OCI-LY1 (cell line): Measurements from ENCODE around the gene PPM1E.
"Not testable (repeated sequence)": the region's sequence is repeated elsewhere in the genome, so short reads cannot be mapped to it uniquely, and the experiment has no call there.

Experiments used
- H2AFZ ChIP-seq: fragments of 200-600 bp; sonication (generic), shearing (Covaris generic); 2 replicates; pipeline ENCODE4 v1.6.0; 2014; ENCODE audit warnings: antibody characterized with exemption, mild to moderate bottlenecking, low read length
- H3F3A ChIP-seq: fragments of 200-600 bp; sonication (generic), shearing (Covaris generic); 2 replicates; pipeline ENCODE4 v1.6.0; 2014; ENCODE audit warnings: mild to moderate bottlenecking, antibody characterized with exemption, low read length, moderate library complexity; ENCODE audit not compliant: insufficient read depth
- H3K27ac ChIP-seq: fragments of 200-600 bp; sonication (generic); 2 replicates; pipeline ENCODE4 v1.5.1; 2014; ENCODE audit warnings: low read length, mixed run types, mild to moderate bottlenecking, low read depth; ENCODE audit not compliant: poor library complexity, severe bottlenecking
- H3K27me3 ChIP-seq: fragments of 200-600 bp; sonication (generic); 2 replicates; pipeline ENCODE4 v1.6.0; 2014; ENCODE audit warnings: antibody characterized with exemption, mild to moderate bottlenecking, low read length, moderate library complexity; ENCODE audit not compliant: insufficient read depth
- H3K36me3 ChIP-seq: fragments of 200-600 bp; sonication (generic); 2 replicates; pipeline ENCODE4 v1.6.1; 2014; ENCODE audit warnings: mild to moderate bottlenecking, antibody characterized with exemption, low read length, moderate library complexity, mixed read lengths; ENCODE audit not compliant: insufficient read depth
- H3K4me1 ChIP-seq: fragments of 200-600 bp; sonication (generic); 2 replicates; pipeline ENCODE4 v1.5.1; 2014; ENCODE audit warnings: mild to moderate bottlenecking, low read length, moderate library complexity; ENCODE audit not compliant: insufficient read depth, severe bottlenecking
- H3K4me2 ChIP-seq: fragments of 200-600 bp; sonication (generic), shearing (Covaris generic); 2 replicates; pipeline ENCODE4 v1.6.1; 2014; ENCODE audit warnings: low read length
- H3K4me3 ChIP-seq: fragments of 200-600 bp; sonication (generic); 2 replicates; pipeline ENCODE4 v1.5.1; 2014; ENCODE audit warnings: low read length, low read depth, mild to moderate bottlenecking, mixed read lengths; ENCODE audit not compliant: poor library complexity, severe bottlenecking
- H3K79me2 ChIP-seq: fragments of 200-600 bp; shearing (Covaris generic); 2 replicates; pipeline ENCODE4 v1.6.1; 2016; ENCODE audit warnings: mixed run types, low read length, mixed read lengths; ENCODE audit not compliant: insufficient read depth
- H3K9ac ChIP-seq: fragments of 200-600 bp; sonication (generic), shearing (Covaris generic); 2 replicates; pipeline ENCODE4 v1.6.1; 2014; ENCODE audit warnings: mild to moderate bottlenecking, low read length, mixed read lengths
- H3K9me2 ChIP-seq: fragments of 200-600 bp; sonication (generic), shearing (Covaris generic); 2 replicates; pipeline ENCODE4 v1.6.1; 2014; ENCODE audit warnings: low read depth, mild to moderate bottlenecking, low read length, mixed read lengths
- H3K9me3 ChIP-seq: fragments of 200-600 bp; shearing (Covaris generic); 2 replicates; pipeline ENCODE4 v1.6.1; 2014; ENCODE audit warnings: low read length, mixed read lengths
- H4K20me1 ChIP-seq: fragments of 200-600 bp; sonication (generic), shearing (Covaris generic); 2 replicates; pipeline ENCODE4 v1.6.0; 2016; ENCODE audit warnings: mild to moderate bottlenecking, low read length; ENCODE audit not compliant: insufficient read depth
- EZH2 ChIP-seq: fragments of 200-600 bp; sonication (generic), shearing (Covaris generic); IDR thresholded peaks from 2 replicates; pipeline ENCODE4 v1.8.0; 2017; ENCODE audit warnings: borderline replicate concordance, mixed run types, mild to moderate bottlenecking, antibody characterized with exemption, low read length, moderate library complexity, mixed read lengths
- TF ChIP-seq, protein P1 (sequence below): fragments of 200-600 bp; sonication (generic), shearing (Covaris generic); IDR thresholded peaks from 2 replicates; pipeline ENCODE4 v1.5.1; 2017; ENCODE audit warnings: mild to moderate bottlenecking, antibody characterized with exemption, low read length, moderate library complexity, mixed read lengths

PPM1E gene

DNA sequence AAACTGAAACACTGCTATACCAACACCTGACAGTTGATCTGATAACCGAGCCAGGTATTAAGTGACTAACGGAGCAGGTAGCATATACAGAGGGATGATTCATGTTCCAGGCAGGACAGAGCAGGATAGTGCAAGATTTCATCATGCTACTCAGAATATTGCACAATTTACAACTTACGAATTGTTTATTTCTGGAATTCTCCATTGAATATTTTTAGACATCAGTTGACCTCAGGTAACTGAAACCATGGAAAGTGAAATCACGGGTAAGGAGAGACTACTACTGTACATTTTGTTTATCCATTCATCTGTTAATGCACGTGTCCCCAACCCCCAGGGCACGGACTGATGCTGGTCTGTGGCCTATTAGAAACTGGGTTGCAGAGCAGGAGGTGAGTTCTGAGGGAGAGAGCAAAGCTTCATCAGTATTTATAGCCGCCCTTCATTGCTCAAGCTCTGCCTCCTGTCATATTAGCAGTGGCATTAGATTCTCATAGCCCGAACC lies 14.5 kb upstream of the PPM1E start:
- H4K20me1 ChIP-seq, result no peaks in the 10 kb centered on the region
- H3K4me3 ChIP-seq, result no peak overlapping the region
- H3K4me2 ChIP-seq, result no peak overlapping the region
- H3K4me1 ChIP-seq, result no peaks in the 10 kb centered on the region
- H2AFZ ChIP-seq, result no peak overlapping the region
- no peak overlapping the region for H3K27ac ChIP-seq
- TF ChIP-seq, protein P1, sequence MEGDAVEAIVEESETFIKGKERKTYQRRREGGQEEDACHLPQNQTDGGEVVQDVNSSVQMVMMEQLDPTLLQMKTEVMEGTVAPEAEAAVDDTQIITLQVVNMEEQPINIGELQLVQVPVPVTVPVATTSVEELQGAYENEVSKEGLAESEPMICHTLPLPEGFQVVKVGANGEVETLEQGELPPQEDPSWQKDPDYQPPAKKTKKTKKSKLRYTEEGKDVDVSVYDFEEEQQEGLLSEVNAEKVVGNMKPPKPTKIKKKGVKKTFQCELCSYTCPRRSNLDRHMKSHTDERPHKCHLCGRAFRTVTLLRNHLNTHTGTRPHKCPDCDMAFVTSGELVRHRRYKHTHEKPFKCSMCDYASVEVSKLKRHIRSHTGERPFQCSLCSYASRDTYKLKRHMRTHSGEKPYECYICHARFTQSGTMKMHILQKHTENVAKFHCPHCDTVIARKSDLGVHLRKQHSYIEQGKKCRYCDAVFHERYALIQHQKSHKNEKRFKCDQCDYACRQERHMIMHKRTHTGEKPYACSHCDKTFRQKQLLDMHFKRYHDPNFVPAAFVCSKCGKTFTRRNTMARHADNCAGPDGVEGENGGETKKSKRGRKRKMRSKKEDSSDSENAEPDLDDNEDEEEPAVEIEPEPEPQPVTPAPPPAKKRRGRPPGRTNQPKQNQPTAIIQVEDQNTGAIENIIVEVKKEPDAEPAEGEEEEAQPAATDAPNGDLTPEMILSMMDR, result no peak
- TF ChIP-seq EZH2, result no peak
- H3K9me2 ChIP-seq, result no peaks in the 10 kb centered on the region
- no peak overlapping the region for H3K9ac ChIP-seq
- H3K9me3 ChIP-seq, result no peaks in the 10 kb centered on the region
- no peaks in the 10 kb centered on the region for H3K27me3 ChIP-seq
- H3F3A ChIP-seq, result no peaks in the 10 kb centered on the region
- no peaks in the 10 kb centered on the region for H3K36me3 ChIP-seq
- no peaks in the 10 kb centered on the region for H3K79me2 ChIP-seq

DNA sequence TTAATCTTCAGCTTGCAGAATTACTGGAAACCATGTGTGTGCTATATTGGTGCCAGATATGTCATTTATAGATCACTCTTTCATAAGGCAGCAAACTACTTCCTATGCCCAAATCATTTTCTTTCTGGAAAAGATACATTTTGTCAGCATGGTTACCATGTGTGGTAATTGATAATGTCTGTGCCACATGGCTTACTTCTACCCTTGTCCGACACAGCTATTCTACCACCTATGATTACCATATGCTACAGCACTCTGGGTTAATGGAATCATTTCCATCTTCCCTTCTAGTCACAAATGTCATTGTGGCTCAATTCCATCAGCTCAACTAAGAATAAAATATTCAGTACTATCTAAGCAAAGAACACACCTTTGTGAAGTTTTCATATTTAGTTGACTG lies 8.0 kb upstream of the PPM1E start:
- H3K9me2 ChIP-seq, result no peaks in the 10 kb centered on the region
- H2AFZ ChIP-seq, result no peak overlapping the region
- H3K27ac ChIP-seq, result no peak overlapping the region
- no peaks in the 10 kb centered on the region for H3K36me3 ChIP-seq
- no peak for TF ChIP-seq EZH2
- TF ChIP-seq, protein P1, result no peak
- no peak overlapping the region for H3K9ac ChIP-seq
- H3K27me3 ChIP-seq, result no peaks in the 10 kb centered on the region
- no peak overlapping the region for H3K4me3 ChIP-seq
- H4K20me1 ChIP-seq, result no peaks in the 10 kb centered on the region
- H3K9me3 ChIP-seq, result no peaks in the 10 kb centered on the region
- H3F3A ChIP-seq, result no peaks in the 10 kb centered on the region
- H3K79me2 ChIP-seq, result no peaks in the 10 kb centered on the region
- no peak overlapping the region for H3K4me2 ChIP-seq
- H3K4me1 ChIP-seq, result no peaks in the 10 kb centered on the region

DNA sequence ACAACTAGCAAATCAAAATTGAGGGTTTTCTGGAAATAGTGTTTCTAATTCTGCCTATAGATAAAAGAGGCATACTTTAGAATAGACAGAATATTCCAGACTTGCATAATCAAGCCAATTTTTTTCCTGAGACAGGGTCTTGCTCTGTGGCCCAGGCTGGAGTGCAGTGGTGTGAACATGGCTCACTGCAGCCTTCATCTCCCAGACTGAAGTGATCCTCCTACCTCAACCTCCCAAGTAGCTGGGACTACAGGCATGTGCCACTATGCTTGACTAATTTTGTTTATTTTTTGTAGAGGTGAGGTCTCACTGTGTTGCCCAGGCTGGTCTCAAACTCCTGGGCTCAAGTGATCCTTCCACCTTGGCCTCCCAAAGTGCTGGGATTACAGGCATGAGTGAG lies 6.0 kb upstream of the PPM1E start:
- not testable (repeated sequence) for H3K79me2 ChIP-seq, H3F3A ChIP-seq, H3K9me3 ChIP-seq, H4K20me1 ChIP-seq, H3K4me1 ChIP-seq, H3K4me2 ChIP-seq, H3K27me3 ChIP-seq, H3K27ac ChIP-seq, H3K36me3 ChIP-seq, H3K9me2 ChIP-seq, H2AFZ ChIP-seq, H3K9ac ChIP-seq, H3K4me3 ChIP-seq

DNA sequence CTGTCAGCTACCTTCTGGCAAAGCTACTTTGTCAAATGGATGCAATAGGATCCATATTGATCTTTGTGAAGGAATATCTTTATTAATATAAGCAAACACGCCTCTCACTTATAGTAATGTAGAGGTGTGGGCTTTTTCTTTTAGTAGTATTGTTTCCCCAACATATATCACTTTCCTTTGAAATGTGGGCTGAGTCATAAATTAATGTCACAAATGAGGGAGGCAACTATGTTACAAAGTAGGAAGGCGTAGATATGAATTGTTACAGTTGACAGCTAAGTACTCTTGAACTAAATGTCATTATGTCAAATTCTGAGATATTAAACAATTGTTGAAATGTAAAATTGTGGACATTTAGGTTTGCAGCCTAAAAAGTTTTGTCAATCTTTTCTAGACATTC lies 2.6 kb upstream of the PPM1E start:
- no peaks in the 10 kb centered on the region for H3K9me3 ChIP-seq
- H3K79me2 ChIP-seq, result no peaks in the 10 kb centered on the region
- H3K4me1 ChIP-seq, result peaks cover 10% of the 10 kb centered on the region
- no peak overlapping the region for H3K4me2 ChIP-seq
- H3F3A ChIP-seq, result no peaks in the 10 kb centered on the region; the same call in 1 of the 2 replicates
- no peaks in the 10 kb centered on the region for H3K9me2 ChIP-seq
- no peak overlapping the region for H3K4me3 ChIP-seq
- TF ChIP-seq EZH2, result no peak
- TF ChIP-seq, protein P1, result no peak
- peaks cover 7% of the 10 kb centered on the region; the same call in 1 of the 2 replicates for H3K27me3 ChIP-seq
- H4K20me1 ChIP-seq, result no peaks in the 10 kb centered on the region
- H3K36me3 ChIP-seq, result no peaks in the 10 kb centered on the region
- no peak overlapping the region for H3K9ac ChIP-seq
- no peak overlapping the region for H2AFZ ChIP-seq
- H3K27ac ChIP-seq, result no peak overlapping the region
